ENCODE data around the gene DNAH7.

DNA sequence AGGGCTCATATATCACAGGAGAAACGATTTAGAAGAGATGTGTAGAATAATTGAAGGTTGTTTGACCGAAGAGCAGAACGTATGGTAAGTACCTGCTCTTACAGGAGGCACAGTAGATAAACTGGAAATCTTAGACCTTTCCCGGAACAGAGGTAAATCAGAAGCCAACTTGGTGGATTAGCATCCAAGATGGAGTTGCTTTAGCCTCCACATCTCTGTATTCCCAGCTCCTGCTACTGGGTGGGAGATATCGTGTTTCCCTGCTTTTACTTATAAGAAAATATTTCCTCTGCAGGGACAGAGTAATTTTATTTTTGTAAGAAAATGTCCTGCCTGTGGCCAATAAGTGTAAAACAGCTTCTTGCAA lies 247.1 kb downstream of the DNAH7 start:
- TF ChIP-seq, protein P1, sequence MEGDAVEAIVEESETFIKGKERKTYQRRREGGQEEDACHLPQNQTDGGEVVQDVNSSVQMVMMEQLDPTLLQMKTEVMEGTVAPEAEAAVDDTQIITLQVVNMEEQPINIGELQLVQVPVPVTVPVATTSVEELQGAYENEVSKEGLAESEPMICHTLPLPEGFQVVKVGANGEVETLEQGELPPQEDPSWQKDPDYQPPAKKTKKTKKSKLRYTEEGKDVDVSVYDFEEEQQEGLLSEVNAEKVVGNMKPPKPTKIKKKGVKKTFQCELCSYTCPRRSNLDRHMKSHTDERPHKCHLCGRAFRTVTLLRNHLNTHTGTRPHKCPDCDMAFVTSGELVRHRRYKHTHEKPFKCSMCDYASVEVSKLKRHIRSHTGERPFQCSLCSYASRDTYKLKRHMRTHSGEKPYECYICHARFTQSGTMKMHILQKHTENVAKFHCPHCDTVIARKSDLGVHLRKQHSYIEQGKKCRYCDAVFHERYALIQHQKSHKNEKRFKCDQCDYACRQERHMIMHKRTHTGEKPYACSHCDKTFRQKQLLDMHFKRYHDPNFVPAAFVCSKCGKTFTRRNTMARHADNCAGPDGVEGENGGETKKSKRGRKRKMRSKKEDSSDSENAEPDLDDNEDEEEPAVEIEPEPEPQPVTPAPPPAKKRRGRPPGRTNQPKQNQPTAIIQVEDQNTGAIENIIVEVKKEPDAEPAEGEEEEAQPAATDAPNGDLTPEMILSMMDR (conservative IDR thresholded peaks at IDR 0.05; ENCODE audit: low read depth, low read length), result no peak
- TF ChIP-seq CEBPB (IDR thresholded peaks at IDR 0.05; ENCODE audit: low read depth, low read length) (no peak), RAD21 (IDR thresholded peaks at IDR 0.05; ENCODE audit: low read length) (no peak), RCOR1 (IDR thresholded peaks at IDR 0.05; ENCODE audit: insufficient replicate concordance, low read length) (no peak), RFX5 (IDR thresholded peaks at IDR 0.05; ENCODE audit: low read depth, low read length) (no peak), MAFK (IDR thresholded peaks at IDR 0.05; ENCODE audit: low read depth, low read length) (no peak), POLR2A (IDR thresholded peaks at IDR 0.05; ENCODE audit: low read depth, low read length) (no peak), MAZ (IDR thresholded peaks at IDR 0.05; ENCODE audit: borderline replicate concordance, low read depth, low read length) (no peak), BHLHE40 (IDR thresholded peaks at IDR 0.05; ENCODE audit: low read depth, low read length) (no peak), MXI1 (IDR thresholded peaks at IDR 0.05; ENCODE audit: borderline replicate concordance, low read depth, low read length) (no peak)
- TF ChIP-seq, protein P2, sequence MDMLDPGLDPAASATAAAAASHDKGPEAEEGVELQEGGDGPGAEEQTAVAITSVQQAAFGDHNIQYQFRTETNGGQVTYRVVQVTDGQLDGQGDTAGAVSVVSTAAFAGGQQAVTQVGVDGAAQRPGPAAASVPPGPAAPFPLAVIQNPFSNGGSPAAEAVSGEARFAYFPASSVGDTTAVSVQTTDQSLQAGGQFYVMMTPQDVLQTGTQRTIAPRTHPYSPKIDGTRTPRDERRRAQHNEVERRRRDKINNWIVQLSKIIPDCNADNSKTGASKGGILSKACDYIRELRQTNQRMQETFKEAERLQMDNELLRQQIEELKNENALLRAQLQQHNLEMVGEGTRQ (IDR thresholded peaks at IDR 0.05; ENCODE audit: low read depth, low read length), result no peak

Data from IMR-90 (cell line).